HepG2 (cell line): ENCODE measurements around the gene DNMBP. TPM values are rescaled to one million over a fixed set of nuclear protein-coding genes. Genes with fewer than 3 reads are reported as not detected.

Experiments used
- ATAC-seq: fragments of 200-7000 bp; cut with Tn5 transposase; 3 replicates; pipeline ENCODE4 v1.9.1; 2020; ENCODE audit warnings: mild to moderate bottlenecking, moderate library complexity
- BruUV-seq: library from RNA; stranded (reverse); fragments of 400-500 nt; replicated peaks from 2 replicates; lab custom pipeline; 2021; lab: Mats Ljungman, UMichigan
- CTCF ChIA-PET: fragments of 300-600 bp; formaldehyde crosslinking; extraction: SDS; loops from one replicate; lab custom pipeline; 2021; ENCODE audit warnings: low total read pairs, inconsistent platforms, low intra/inter-chr PET ratio; lab: Yijun Ruan, JAX
- POLR2A ChIA-PET: fragments of 350-600 bp; sonication (Branson Sonifier 250); formaldehyde crosslinking; loops from one replicate; lab custom pipeline; 2020; ENCODE audit warnings: antibody characterized with exemption, inconsistent platforms; lab: Yijun Ruan, JAX
- DNase-seq: peaks from one replicate; pipeline ENCODE4 v3.0.0-alpha.2; 2015; ENCODE audit warnings: low spot score
- FAIRE-seq: peaks from 3 replicates; lab custom pipeline; 2011; peaks lifted over from hg19 to GRCh38; lab: Jason Lieb, UNC
- H2AFZ ChIP-seq: one replicate; pipeline ENCODE4 v1.6.1; 2011; ENCODE audit warnings: low read length, inconsistent platforms
- H3K27ac ChIP-seq: fragments of 300-600 bp; 3 replicates; pipeline ENCODE4 v1.8.0; 2011; ENCODE audit warnings: mixed run types, mild to moderate bottlenecking, mixed read lengths, low read length, inconsistent platforms; ENCODE audit not compliant: insufficient read depth; ENCODE audit errors: extremely low read length
- H3K27me3 ChIP-seq, 2 experiments: fragments of 200-600 bp in 1 of 2; 2 replicates in 1 of 2; 3 replicates in 1 of 2; pipeline versions ENCODE4 v1.6.0 to v1.8.0; 2011; ENCODE audit warnings: low read length in 2 of 2, mild to moderate bottlenecking in 2 of 2, moderate library complexity in 2 of 2, inconsistent platforms in 1 of 2; ENCODE audit not compliant: insufficient read depth in 2 of 2, control insufficient read depth in 1 of 2
- H3K36me3 ChIP-seq, 2 experiments: fragments of 200-600 bp in 1 of 2; replicated peaks in 1 of 2; 2 replicates in 1 of 2; 3 replicates in 1 of 2; pipeline versions ENCODE4 v1.5.1 to v1.8.0; 2011; ENCODE audit warnings: low read length in 2 of 2, inconsistent platforms in 1 of 2; ENCODE audit not compliant: insufficient read depth in 2 of 2, control insufficient read depth in 1 of 2
- H3K4me1 ChIP-seq: 2 replicates; pipeline ENCODE4 v1.5.1; 2012; ENCODE audit warnings: low read length, inconsistent platforms; ENCODE audit not compliant: insufficient read depth
- H3K4me2 ChIP-seq: 2 replicates; pipeline ENCODE4 v1.6.0; 2011; ENCODE audit warnings: low read depth, low read length, inconsistent platforms
- H3K4me3 ChIP-seq, 3 experiments: fragments of 200-600 bp in 1 of 3; sonication (generic), shearing (Covaris generic) in 1 of 3; replicated peaks in 1 of 3; 2 replicates each; pipeline ENCODE4 v1.5.1; 2011 to 2016; ENCODE audit warnings: low read length in 3 of 3, inconsistent platforms in 2 of 3, low read depth in 2 of 3, mild to moderate bottlenecking in 2 of 3, control low read depth in 1 of 3, mixed read lengths in 1 of 3; ENCODE audit not compliant: insufficient read depth in 1 of 3
- H3K79me2 ChIP-seq: one replicate; pipeline ENCODE4 v1.6.1; 2011; ENCODE audit warnings: low read length, inconsistent platforms; ENCODE audit not compliant: insufficient read depth
- H3K9ac ChIP-seq: 2 replicates; pipeline ENCODE4 v1.6.0; 2011; ENCODE audit warnings: mild to moderate bottlenecking, low read depth, low read length, inconsistent platforms; ENCODE audit not compliant: insufficient read depth
- H3K9me3 ChIP-seq: 2 replicates; pipeline ENCODE4 v1.5.1; 2012; ENCODE audit warnings: mild to moderate bottlenecking, low read length
- H4K20me1 ChIP-seq: 2 replicates; pipeline ENCODE4 v1.6.0; 2011; ENCODE audit warnings: inconsistent platforms, mild to moderate bottlenecking, low read length, moderate library complexity; ENCODE audit not compliant: insufficient read depth
- ATM ChIP-seq: fragments of 450-650 bp; IDR thresholded peaks from 2 replicates; pipeline ENCODE4 v1.7.1; 2017; ENCODE audit warnings: mild to moderate bottlenecking, borderline replicate concordance
- BCL6 ChIP-seq: IDR thresholded peaks from 2 replicates; pipeline ENCODE4 v1.6.1; 2016; ENCODE audit warnings: missing genetic modification reagents, missing compliant biosample characterization
- BORCS8-MEF2B ChIP-seq: sonication (generic); formaldehyde crosslinking; IDR thresholded peaks from 2 replicates; pipeline ENCODE4 v1.8.0; 2022; ENCODE audit warnings: mild to moderate bottlenecking, missing genetic modification reagents
- DMTF1 ChIP-seq: sonication (generic); formaldehyde crosslinking; IDR thresholded peaks from 2 replicates; pipeline ENCODE4 v1.4.0; 2020; ENCODE audit warnings: mild to moderate bottlenecking, missing genetic modification reagents
- PAWR ChIP-seq: sonication (generic); formaldehyde crosslinking; IDR thresholded peaks from 2 replicates; pipeline ENCODE4 v1.4.0; 2020; ENCODE audit warnings: missing genetic modification reagents, mild to moderate bottlenecking, borderline replicate concordance
- RFX1 ChIP-seq: fragments of 450-650 bp; IDR thresholded peaks from 2 replicates; pipeline ENCODE4 v1.6.1; 2017
- TIGD3 ChIP-seq: sonication (generic); formaldehyde crosslinking; IDR thresholded peaks from 2 replicates; pipeline ENCODE4 v1.5.1; 2020; ENCODE audit warnings: mild to moderate bottlenecking, missing genetic modification reagents, borderline replicate concordance
- TOPORS ChIP-seq: sonication (generic); formaldehyde crosslinking; IDR thresholded peaks from 2 replicates; pipeline ENCODE4 v1.8.0; 2023; ENCODE audit warnings: mild to moderate bottlenecking, missing genetic modification reagents
- ZFP36L2 ChIP-seq: sonication (generic); formaldehyde crosslinking; IDR thresholded peaks from 2 replicates; pipeline ENCODE4 v1.4.0; 2020; ENCODE audit warnings: missing genetic modification reagents
- ZFP41 ChIP-seq: sonication (generic); formaldehyde crosslinking; IDR thresholded peaks from 2 replicates; pipeline ENCODE4 v1.4.0; 2020; ENCODE audit warnings: mild to moderate bottlenecking, missing genetic modification reagents, borderline replicate concordance
- ZNF143 ChIP-seq: sonication (generic); formaldehyde crosslinking; IDR thresholded peaks from 2 replicates; pipeline ENCODE4 v1.4.0; 2020; ENCODE audit warnings: missing genetic modification reagents
- ZNF335 ChIP-seq: sonication (generic); formaldehyde crosslinking; IDR thresholded peaks from 2 replicates; pipeline ENCODE4 v1.4.0; 2020; ENCODE audit warnings: missing genetic modification reagents
- ZNF747 ChIP-seq: sonication (generic); formaldehyde crosslinking; IDR thresholded peaks from 2 replicates; pipeline ENCODE4 v1.8.1; 2023; ENCODE audit warnings: missing genetic modification reagents, mild to moderate bottlenecking, borderline replicate concordance
- ZZZ3 ChIP-seq: sonication (generic); formaldehyde crosslinking; IDR thresholded peaks from 2 replicates; pipeline ENCODE4 v1.4.0; 2020; ENCODE audit warnings: missing genetic modification reagents, mild to moderate bottlenecking, borderline replicate concordance
- WGBS: methylation state at CpG from one replicate; pipeline ENCODE4 v1.1.6; 2017; ENCODE audit warnings: low lambda C conversion rate; 5-methylcytosine and 5-hydroxymethylcytosine counted together
- in situ Hi-C: cut with HindIII; loops from 2 replicates; pipeline ENCODE4 v1.10.0; 2017; ENCODE audit warnings: low pct_unique_long_range_greater_than_20kb; ENCODE audit not compliant: extremely low pct_ligation_motif_present
- intact Hi-C: fragments of 100-400 bp; cut with micrococcal nuclease; formaldehyde crosslinking; loops from one replicate; pipeline ENCODE4 v1.10.0; 2022; ENCODE audit not compliant: unreplicated experiment
- polyA plus RNA-seq, 8 experiments: library from polyadenylated mRNA; depleted of rRNA in 3 of 8; stranded (reverse) in 7 of 8; unstranded in 1 of 8; fragments of >200 nt; fragmentation: Illumina TruSeq in 4 of 8; extraction: Trizol in 4 of 8; gene quantifications; 2 replicates each; pipeline versions ENCODE4 v1.2.1 to v1.2.3, GENCODE V29; 2011 to 2016; ENCODE audit warnings: low read depth in 4 of 8, missing spikeins in 1 of 8, mixed read lengths in 1 of 8; ENCODE audit not compliant: insufficient read depth in 1 of 8
- total RNA-seq, 5 experiments: library from RNA; depleted of rRNA; stranded (reverse); fragments of >200 nt; fragmentation: Illumina TruSeq; extraction: Trizol; gene quantifications; 2 replicates each; pipeline ENCODE4 v1.2.3, GENCODE V29; 2016; ENCODE audit warnings: low read depth in 1 of 5
- TF ChIP-seq, protein P1 (sequence below): IDR thresholded peaks from 2 replicates; pipeline ENCODE4 v1.4.0; 2020; ENCODE audit warnings: mild to moderate bottlenecking, missing genetic modification reagents

The DNMBP gene
- total and polyA plus RNA-seq, 2 of the 13 experiments (the other 11 are each of a cell fraction or from before 2014, with no cell fraction given): 3.6 to 6.3 TPM

DNA sequence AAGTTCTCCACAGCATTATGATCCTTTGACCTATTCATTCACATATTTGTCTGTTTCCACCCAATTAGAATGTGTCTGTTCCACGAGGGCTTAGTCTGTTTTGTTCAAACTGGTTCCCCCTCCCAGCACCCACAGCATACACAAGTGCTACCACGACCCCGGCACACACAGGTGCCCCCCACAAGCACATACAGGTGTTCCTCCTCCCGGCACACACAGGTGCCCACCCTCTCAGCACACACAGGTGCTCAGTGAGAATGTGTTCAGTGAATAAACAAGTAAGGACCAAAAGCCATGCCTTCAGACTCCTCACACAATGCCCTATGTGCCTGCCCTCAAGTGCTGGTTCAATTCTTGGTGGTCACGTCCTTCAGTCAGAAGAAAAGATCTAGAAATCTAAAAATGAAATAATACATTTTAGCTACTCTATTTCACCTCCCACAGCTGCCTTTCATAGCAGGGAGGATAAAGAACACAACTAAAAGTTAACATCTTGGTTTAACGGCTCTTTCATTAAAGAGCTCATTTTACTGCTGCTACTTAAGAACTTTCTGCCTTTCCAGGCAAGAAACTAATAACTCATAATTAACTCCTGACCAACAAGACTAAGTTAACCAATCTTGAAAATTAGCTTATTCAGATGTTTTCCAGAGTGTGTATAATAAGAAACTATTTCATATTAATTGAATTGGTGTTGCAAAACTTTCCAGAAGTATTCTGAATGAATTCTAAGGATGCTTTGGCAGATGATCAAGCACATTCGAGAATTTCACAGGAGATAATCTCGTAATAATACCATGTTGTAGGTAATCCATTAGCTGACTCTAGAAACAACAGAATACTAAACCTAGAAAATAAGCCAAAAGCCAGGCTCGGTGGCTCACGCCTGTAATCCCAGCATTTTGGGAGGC, 2.3 kb downstream of the DNMBP start:
- H3K9ac ChIP-seq: no peak overlapping the region
- no peak overlapping the region for H2AFZ ChIP-seq
- ChIA-PET CTCF (no interaction called here), POLR2A (interaction anchor here (2.1 kb wide), 1 partner anchor 13 kb away, joined by 8 read pairs; no protein-coding TSS in a partner anchor)
- BruUV-seq: no TSS peak
- FAIRE-seq (no peak), DNase-seq (no peak), ATAC-seq (no peak)
- H3K9me3 ChIP-seq: no peaks in the 10 kb centered on the region
- H3K79me2 ChIP-seq: peaks cover 41% of the 10 kb centered on the region
- WGBS: 81% methylated on average over 10 of the region's 10 CpGs
- intact Hi-C loops: loop anchor here (2.0 to 5.0 kb wide), 2 partner anchors 40 to 75 kb away; no protein-coding TSS in a partner anchor
- H3K27ac ChIP-seq: no peak overlapping the region
- H3K36me3 ChIP-seq: no peaks in the 10 kb centered on the region
- no peak overlapping the region for H3K4me3 ChIP-seq
- peaks cover 60% of the 10 kb centered on the region for H3K4me1 ChIP-seq
- no peaks in the 10 kb centered on the region for H4K20me1 ChIP-seq
- in situ Hi-C loops: no loop called here
- H3K27me3 ChIP-seq: no peaks in the 10 kb centered on the region; a peak in 1 of 5 replicates
- H3K4me2 ChIP-seq: peak overlapping the region; percentile 94
- TF ChIP-seq TIGD3 (CRISPR knock-in tag) (no peak), ZFP41 (CRISPR knock-in tag) (no peak), ZNF143 (no peak), TOPORS (no peak), BCL6 (no peak), BORCS8-MEF2B (CRISPR knock-in tag) (no peak), PAWR (CRISPR knock-in tag) (no peak), ZFP36L2 (no peak), ZNF747 (CRISPR knock-in tag) (no peak), DMTF1 (CRISPR knock-in tag) (no peak), RFX1 (no peak), ATM (no peak), ZNF335 (CRISPR knock-in tag) (no peak), ZZZ3 (CRISPR knock-in tag) (no peak)
- TF ChIP-seq, protein P1, sequence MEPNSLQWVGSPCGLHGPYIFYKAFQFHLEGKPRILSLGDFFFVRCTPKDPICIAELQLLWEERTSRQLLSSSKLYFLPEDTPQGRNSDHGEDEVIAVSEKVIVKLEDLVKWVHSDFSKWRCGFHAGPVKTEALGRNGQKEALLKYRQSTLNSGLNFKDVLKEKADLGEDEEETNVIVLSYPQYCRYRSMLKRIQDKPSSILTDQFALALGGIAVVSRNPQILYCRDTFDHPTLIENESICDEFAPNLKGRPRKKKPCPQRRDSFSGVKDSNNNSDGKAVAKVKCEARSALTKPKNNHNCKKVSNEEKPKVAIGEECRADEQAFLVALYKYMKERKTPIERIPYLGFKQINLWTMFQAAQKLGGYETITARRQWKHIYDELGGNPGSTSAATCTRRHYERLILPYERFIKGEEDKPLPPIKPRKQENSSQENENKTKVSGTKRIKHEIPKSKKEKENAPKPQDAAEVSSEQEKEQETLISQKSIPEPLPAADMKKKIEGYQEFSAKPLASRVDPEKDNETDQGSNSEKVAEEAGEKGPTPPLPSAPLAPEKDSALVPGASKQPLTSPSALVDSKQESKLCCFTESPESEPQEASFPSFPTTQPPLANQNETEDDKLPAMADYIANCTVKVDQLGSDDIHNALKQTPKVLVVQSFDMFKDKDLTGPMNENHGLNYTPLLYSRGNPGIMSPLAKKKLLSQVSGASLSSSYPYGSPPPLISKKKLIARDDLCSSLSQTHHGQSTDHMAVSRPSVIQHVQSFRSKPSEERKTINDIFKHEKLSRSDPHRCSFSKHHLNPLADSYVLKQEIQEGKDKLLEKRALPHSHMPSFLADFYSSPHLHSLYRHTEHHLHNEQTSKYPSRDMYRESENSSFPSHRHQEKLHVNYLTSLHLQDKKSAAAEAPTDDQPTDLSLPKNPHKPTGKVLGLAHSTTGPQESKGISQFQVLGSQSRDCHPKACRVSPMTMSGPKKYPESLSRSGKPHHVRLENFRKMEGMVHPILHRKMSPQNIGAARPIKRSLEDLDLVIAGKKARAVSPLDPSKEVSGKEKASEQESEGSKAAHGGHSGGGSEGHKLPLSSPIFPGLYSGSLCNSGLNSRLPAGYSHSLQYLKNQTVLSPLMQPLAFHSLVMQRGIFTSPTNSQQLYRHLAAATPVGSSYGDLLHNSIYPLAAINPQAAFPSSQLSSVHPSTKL (CRISPR knock-in tag): no peak
